MCF 10A (cell line): Measurements from ENCODE around the gene SLC38A7. TPM values are rescaled to one million over a fixed set of nuclear protein-coding genes. Genes with fewer than 3 reads are reported as not detected.

Experiments
- BruUV-seq: library from RNA; stranded (reverse); fragments of 400-500 nt; replicated peaks from 2 replicates; lab custom pipeline; 2021; lab: Mats Ljungman, UMichigan
- CTCF ChIA-PET: fragments of 300-600 bp; sonication (Branson Sonifier 250); formaldehyde crosslinking; extraction: SDS; loops from one replicate; lab custom pipeline; 2021; ENCODE audit warnings: antibody characterized with exemption, inconsistent platforms; lab: Yijun Ruan, JAX
- POLR2A ChIA-PET: fragments of 300-600, 350-650 bp; sonication (Branson Sonifier 250); formaldehyde crosslinking; extraction: SDS; loops from one replicate; lab custom pipeline; 2020; ENCODE audit warnings: antibody characterized with exemption, inconsistent platforms; lab: Yijun Ruan, JAX
- DNase-seq: peaks from one replicate; pipeline ENCODE4 v3.0.0-alpha.2; 2018; ENCODE audit not compliant: unreplicated experiment
- H3K27ac Mint-ChIP-seq: one replicate; pipeline ENCODE4 v1.8.0; 2022; ENCODE audit warnings: mild to moderate bottlenecking, low read depth, mixed read lengths; ENCODE audit not compliant: unreplicated experiment
- H3K27me3 Mint-ChIP-seq: one replicate; pipeline ENCODE4 v1.8.0; 2022; ENCODE audit warnings: mixed read lengths; ENCODE audit not compliant: insufficient read depth, unreplicated experiment
- H3K36me3 Mint-ChIP-seq: one replicate; pipeline ENCODE4 v1.8.0; 2022; ENCODE audit warnings: mild to moderate bottlenecking, moderate library complexity, mixed read lengths; ENCODE audit not compliant: insufficient read depth, unreplicated experiment
- H3K4me1 Mint-ChIP-seq: one replicate; pipeline ENCODE4 v1.8.0; 2022; ENCODE audit warnings: mixed read lengths; ENCODE audit not compliant: insufficient read depth, unreplicated experiment
- H3K4me3 Mint-ChIP-seq: one replicate; pipeline ENCODE4 v1.8.0; 2022; ENCODE audit warnings: mild to moderate bottlenecking, moderate library complexity, mixed read lengths; ENCODE audit not compliant: unreplicated experiment
- H3K9me3 Mint-ChIP-seq: one replicate; pipeline ENCODE4 v1.8.0; 2022; ENCODE audit warnings: mixed read lengths; ENCODE audit not compliant: unreplicated experiment
- CTCF ChIP-seq: fragments of 200-600 bp; IDR thresholded peaks from one replicate; pipeline ENCODE4 v1.8.0; 2022; ENCODE audit warnings: antibody characterized with exemption, mild to moderate bottlenecking; ENCODE audit not compliant: unreplicated experiment
- intact Hi-C: fragments of 100-400 bp; cut with micrococcal nuclease; formaldehyde crosslinking; loops from 2 replicates; pipeline ENCODE4 v1.14.1; 2022
- total RNA-seq: library from RNA; stranded (reverse); gene quantifications from 2 replicates; pipeline ENCODE4 v1.2.3, GENCODE V29; 2022

Gene SLC38A7
- total RNA-seq, 1 experiment from 2014 or later: 12.6 TPM

GRCh38 chr16:58713742-58714141 is 29.2 kb upstream of the SLC38A7 start:
- Mint-ChIP-seq H3K27me3 (no peaks in the 10 kb centered on the region), H3K36me3 (peaks cover 88% of the 10 kb centered on the region), H3K9me3 (no peaks in the 10 kb centered on the region), H3K4me3 (no peak overlapping the region), H3K4me1 (no peaks in the 10 kb centered on the region), H3K27ac (no peak overlapping the region)
- ChIA-PET CTCF (interaction anchor here (0.6 to 2.4 kb wide), 3 partner anchors 12 to 201 kb away, joined by 3 to 10 read pairs (median 5); no protein-coding TSS in a partner anchor), POLR2A (interaction anchor here (0.8 kb wide), 1 partner anchor 16 kb away, joined by 3 read pairs; no protein-coding TSS in a partner anchor)
- no peak for TF ChIP-seq CTCF
- BruUV-seq: no TSS peak
- DNase-seq: no peak
- intact Hi-C loops: no loop called here

GRCh38 chr16:58709333-58709732 is 24.8 kb upstream of the SLC38A7 start:
- Mint-ChIP-seq H3K9me3 (no peaks in the 10 kb centered on the region), H3K27me3 (no peaks in the 10 kb centered on the region), H3K27ac (no peak overlapping the region), H3K36me3 (peaks cover 70% of the 10 kb centered on the region), H3K4me3 (no peak overlapping the region), H3K4me1 (no peaks in the 10 kb centered on the region)
- DNase-seq: no peak
- ChIA-PET POLR2A (interaction anchor here (1.2 kb wide), 1 partner anchor 21 kb away, joined by 8 read pairs; no protein-coding TSS in a partner anchor), CTCF (interaction anchor here (0.6 to 2.3 kb wide), 2 partner anchors 9 to 15 kb away, joined by 4 to 11 read pairs; no protein-coding TSS in a partner anchor)
- TF ChIP-seq CTCF: no peak
- BruUV-seq: no TSS peak
- intact Hi-C loops: no loop called here

- no peak for DNase-seq
- Mint-ChIP-seq H3K27ac (no peak overlapping the region), H3K4me1 (no peaks in the 10 kb centered on the region), H3K9me3 (no peaks in the 10 kb centered on the region), H3K36me3 (peaks cover 5% of the 10 kb centered on the region), H3K27me3 (no peaks in the 10 kb centered on the region), H3K4me3 (no peak overlapping the region)
- no peak for TF ChIP-seq CTCF
- no TSS peak for BruUV-seq
- intact Hi-C loops: no loop called here
- CTCF ChIA-PET: interaction anchor here (0.6 to 0.8 kb wide), 5 partner anchors 14 to 1629 kb away, joined by 3 to 5 read pairs (median 3); no protein-coding TSS in a partner anchor
- POLR2A ChIA-PET: interaction anchor here (1.2 to 1.5 kb wide), 2 partner anchors 15 to 32 kb away, joined by 3 to 6 read pairs; partner anchors contain the start of gene SLC38A7
These were observed 14.6 kb upstream of the SLC38A7 start for GRCh38 chr16:58699151-58699550.

- CTCF ChIA-PET: interaction anchor here (0.6 kb wide), 2 partner anchors 61 to 105 kb away, joined by 3 to 4 read pairs; no protein-coding TSS in a partner anchor
- Mint-ChIP-seq H3K4me1 (no peaks in the 10 kb centered on the region), H3K27ac (no peak overlapping the region), H3K36me3 (no peaks in the 10 kb centered on the region), H3K9me3 (no peaks in the 10 kb centered on the region), H3K4me3 (no peak overlapping the region), H3K27me3 (no peaks in the 10 kb centered on the region)
- no peak for DNase-seq
- POLR2A ChIA-PET: no interaction called here
- TF ChIP-seq CTCF: no peak
- intact Hi-C loops: no loop called here
- no TSS peak for BruUV-seq
These were observed 10.8 kb upstream of the SLC38A7 start for GRCh38 chr16:58695368-58695767.
